DMS114 treated with DMSO at 0.1 percent for 48 hours (cell line): ENCODE results near the gene AIFM3.
"Not testable (repeated sequence)": the region's sequence is repeated elsewhere in the genome, so short reads cannot be mapped to it uniquely, and the experiment has no call there.

Experiments
- DNase-seq: peaks from one replicate; lab custom pipeline; 2025; ENCODE audit not compliant: unreplicated experiment; lab: John Stamatoyannopoulos, UW

Gene AIFM3

GRCh38 chr22:20940186-20940651 is 26.8 kb upstream of the AIFM3 start:
- DNase-seq = no peak

DNA sequence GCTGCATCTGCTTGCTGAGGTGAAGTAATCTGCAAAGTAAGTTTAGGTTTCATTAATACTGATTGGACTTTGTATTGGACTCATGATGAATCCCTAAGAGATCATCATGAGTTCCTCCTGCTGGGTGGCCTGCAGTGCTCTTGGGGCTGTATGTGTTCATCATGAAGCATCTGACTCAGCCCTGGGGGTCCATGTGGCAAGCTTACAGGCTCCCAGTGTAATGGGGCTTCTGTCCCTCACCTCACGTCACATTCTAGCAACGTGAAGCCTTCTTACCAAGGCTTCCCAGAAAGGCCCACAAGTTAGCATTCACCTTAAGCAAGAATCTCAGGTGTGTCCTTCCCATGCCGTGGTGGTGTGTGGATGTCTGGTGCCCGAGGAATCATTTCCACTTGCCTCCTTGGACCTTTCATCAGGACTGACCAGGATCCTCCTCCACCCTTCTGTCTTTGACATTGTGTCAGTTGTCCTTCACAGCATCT is 26.1 kb upstream of the AIFM3 start:
- DNase-seq = no peak

DNA sequence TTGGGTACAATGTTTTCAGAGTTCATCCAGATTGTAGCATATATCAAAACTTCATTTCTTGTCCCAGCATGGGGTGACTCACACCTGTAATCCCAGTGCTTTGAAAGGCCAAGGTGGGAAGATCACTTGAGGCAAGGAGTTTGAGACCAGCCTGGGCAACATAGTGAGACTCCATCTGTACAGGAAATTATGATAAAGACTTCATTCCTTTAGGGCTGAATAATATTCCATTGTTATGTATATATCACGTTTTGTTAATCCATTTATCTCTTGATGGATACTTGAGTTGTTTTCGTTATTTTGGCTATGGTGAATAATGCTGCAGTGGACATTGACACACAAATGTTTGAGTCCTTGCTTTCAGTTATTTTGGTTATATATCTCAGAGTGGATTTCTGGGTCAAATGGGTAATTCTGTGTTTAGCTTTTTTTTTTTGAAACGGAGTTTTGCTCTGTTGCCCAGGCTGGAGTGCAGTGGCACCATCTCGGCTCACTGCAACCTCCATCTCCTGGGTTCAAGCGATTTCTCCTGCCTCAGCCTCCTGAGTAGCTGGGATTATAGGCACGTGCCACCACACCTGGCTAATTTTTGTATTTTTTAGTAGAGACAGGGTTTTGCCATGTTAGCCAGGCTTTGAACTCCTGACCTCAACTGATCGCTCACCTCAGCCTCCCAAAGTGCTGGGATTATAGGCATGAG is 24.7 kb upstream of the AIFM3 start:
- not testable (repeated sequence) for DNase-seq

DNA sequence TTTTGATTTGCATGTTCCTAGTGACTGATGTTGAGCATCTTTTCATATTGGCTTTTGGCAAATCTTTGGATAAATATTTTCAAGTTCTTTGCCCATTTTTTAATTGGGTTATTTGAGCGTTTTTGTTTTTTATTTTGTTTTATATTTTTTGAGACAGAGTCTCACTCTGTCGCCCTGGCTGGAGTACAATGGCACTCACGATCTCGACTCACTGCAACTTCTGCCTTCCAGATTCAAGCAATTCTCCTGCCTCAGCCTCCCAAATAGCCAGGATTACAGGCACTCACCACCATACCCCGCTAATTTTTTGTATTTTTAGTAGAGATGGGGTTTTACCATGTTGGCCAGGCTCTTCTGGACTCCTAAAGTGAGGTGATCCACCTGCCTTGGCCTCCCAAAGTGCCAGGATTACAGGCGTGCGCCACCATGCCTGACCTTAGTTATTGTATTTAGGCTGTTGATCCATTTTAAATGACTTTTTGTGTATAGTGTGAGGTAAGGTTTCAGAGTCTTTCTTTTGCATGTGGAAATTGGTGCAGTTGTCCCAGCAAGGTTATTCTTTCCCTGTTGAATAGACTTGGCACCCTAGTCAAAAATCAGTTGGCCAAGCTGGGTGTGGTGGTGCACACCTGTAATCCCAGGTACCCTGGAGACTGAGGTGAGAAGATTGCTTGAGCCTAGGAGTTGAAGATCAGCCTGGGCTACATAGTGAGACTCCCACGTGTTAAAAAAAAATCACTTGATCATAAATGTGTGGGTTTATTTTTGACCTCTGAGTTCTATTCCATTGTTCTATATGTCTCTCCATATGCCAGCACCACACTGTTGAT is 23.7 kb upstream of the AIFM3 start:
- DNase-seq = no peak

- no peak for DNase-seq
Measured at GRCh38 chr22:20944042-20944441, 23.0 kb upstream of the AIFM3 start.

DNA sequence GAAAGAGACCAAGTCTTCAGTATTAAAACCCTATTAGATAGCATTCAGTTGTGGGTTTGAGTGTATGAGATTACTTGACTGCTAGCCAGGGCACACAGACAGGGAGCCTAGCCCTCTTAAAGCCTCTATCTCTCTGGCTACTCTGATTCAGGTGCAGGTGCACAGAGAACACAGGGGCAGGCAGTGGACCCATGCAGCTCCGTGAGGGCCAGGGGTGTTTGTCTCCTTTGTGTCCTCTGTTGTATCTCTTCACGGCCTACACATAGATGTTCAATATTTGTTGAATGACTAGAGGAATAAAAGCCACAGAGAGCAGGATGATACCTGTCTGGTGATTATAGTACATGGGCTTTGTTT is 21.5 kb upstream of the AIFM3 start:
- no peak for DNase-seq

- DNase-seq = no peak
Measured at GRCh38 chr22:20946080-20946986, 20.7 kb upstream of the AIFM3 start.

DNA sequence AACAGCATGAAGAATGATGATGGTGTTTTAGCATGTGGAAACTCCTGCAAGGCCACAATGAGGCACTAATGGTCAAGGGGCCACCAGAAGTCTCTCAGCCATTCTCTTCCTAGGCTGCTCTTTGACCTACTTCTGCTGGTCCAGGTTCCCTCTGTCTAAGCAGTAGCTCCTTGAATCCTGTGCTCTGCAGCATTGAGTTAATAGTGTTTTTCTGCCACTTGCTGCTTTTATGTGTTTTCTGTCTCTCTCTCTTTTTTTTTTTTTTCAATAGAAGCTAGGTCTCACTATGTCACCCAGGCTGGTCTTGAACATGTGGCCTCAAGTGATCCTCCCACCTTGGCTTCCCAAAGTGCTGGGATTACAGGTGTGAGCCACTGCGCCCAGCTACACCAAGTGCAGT is 20.1 kb upstream of the AIFM3 start:
- no peak for DNase-seq

GRCh38 chr22:20948450-20948849 is 18.6 kb upstream of the AIFM3 start:
- DNase-seq = no peak

- no peak for DNase-seq
Measured at GRCh38 chr22:20948989-20949388, 18.1 kb upstream of the AIFM3 start.

- no peak for DNase-seq
Measured at GRCh38 chr22:20949698-20950183, 17.3 kb upstream of the AIFM3 start.

GRCh38 chr22:20951151-20951931 is 15.7 kb upstream of the AIFM3 start:
- no peak for DNase-seq

GRCh38 chr22:20951932-20952380 is 15.1 kb upstream of the AIFM3 start:
- DNase-seq = no peak

- DNase-seq = no peak
Measured at GRCh38 chr22:20952544-20953341, 14.3 kb upstream of the AIFM3 start.

- DNase-seq = no peak
Measured at GRCh38 chr22:20953342-20953608, 13.8 kb upstream of the AIFM3 start.

- DNase-seq = no peak
Measured at GRCh38 chr22:20953668-20954500, 13.2 kb upstream of the AIFM3 start.

DNA sequence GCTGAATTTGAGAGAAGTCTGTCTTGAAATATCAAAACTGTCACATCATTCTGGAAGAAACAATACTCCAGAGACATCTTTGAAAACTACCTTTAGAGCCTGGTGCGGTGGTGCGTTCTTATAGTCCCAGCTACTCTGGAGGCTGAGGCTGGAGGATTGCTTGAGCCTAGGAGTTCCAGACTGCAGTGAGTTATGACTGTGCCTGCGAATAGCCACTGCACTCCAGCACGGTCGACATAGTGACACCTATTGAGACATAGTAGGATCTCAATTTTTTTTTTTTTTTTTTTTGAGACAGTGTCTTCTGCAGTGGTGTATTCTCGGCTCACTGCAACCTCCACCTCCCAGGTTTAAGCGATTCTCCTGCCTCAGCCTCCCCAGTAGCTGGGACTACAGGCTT is 11.5 kb upstream of the AIFM3 start:
- no peak for DNase-seq

DNA sequence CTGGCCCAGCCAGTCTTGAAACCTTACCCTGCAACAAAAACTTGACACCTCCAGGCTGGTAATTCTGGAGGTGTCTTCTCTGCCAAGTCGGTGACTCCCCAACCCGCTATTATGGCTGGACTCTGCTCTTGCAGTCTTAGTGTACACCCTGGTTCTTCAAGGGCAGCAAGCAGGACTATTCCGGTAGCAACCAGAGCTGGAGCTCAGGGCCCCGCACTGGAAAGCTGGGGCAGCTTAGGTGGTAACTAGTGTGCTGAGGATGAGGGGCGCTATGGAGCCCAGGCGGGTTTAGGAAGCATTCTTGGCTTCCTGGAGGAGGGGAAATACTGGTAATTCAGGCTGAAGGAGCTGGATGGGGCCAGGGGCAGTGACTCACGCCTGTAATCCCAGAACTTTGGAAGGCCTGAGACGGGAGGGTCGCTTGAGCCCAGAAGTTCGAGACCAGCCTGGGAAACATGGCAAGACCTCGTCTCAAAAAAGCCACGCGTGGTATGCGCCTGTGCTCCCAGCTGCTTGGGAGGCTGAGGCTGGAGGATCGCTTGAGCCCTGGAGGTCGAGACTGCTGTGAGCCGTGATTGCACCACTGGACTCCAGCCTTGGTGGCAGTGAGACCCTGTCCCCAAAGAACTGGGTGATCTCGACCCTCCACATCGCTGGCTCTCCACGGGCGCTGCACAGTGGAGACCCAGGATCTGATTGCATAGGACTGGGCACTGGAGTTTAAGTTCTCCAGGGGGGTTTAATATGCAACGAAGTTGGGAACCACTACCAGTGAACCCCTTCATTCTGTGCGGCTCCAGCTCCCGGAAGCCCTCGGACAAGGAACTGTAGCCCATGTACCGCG is 10.6 kb upstream of the AIFM3 start:
- no peak for DNase-seq
